ENCODE measurements around the gene MTHFS. TPM values are rescaled to one million over a fixed set of nuclear protein-coding genes. Genes with fewer than 3 reads are reported as not detected.

Gene MTHFS
- total and polyA plus RNA-seq, 10 donors = 11.7 to 54.2 (median 30.0) TPM

- Histone ChIP-seq H3K36me3 (no peaks in the 10 kb centered on the region), H3K4me1 (peaks cover 0 to 14% (median 4%) of the 10 kb centered on the region in 6 donors), H3K27me3 (replicated peaks in 1 of 7) (no peaks in the 10 kb centered on the region), H3K9me3 (no peaks in the 10 kb centered on the region), H3K4me3 (no peak overlapping the region), H3K27ac (no peak overlapping the region)
- no peak for DNase-seq
- intact Hi-C loops (cut with DNase I; ENCODE audit: low total_unique reads) = no loop called here
- 68 to 87% (median 79%) methylated on average over 3 of the region's 3 CpGs for WGBS, 5 donors
- no peak for TF ChIP-seq POLR2A (IDR thresholded peaks at IDR 0.05)
- no peak for TF ChIP-seq POLR2AphosphoS5 (IDR thresholded peaks at IDR 0.05)
- TF ChIP-seq, protein P1, sequence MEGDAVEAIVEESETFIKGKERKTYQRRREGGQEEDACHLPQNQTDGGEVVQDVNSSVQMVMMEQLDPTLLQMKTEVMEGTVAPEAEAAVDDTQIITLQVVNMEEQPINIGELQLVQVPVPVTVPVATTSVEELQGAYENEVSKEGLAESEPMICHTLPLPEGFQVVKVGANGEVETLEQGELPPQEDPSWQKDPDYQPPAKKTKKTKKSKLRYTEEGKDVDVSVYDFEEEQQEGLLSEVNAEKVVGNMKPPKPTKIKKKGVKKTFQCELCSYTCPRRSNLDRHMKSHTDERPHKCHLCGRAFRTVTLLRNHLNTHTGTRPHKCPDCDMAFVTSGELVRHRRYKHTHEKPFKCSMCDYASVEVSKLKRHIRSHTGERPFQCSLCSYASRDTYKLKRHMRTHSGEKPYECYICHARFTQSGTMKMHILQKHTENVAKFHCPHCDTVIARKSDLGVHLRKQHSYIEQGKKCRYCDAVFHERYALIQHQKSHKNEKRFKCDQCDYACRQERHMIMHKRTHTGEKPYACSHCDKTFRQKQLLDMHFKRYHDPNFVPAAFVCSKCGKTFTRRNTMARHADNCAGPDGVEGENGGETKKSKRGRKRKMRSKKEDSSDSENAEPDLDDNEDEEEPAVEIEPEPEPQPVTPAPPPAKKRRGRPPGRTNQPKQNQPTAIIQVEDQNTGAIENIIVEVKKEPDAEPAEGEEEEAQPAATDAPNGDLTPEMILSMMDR (IDR thresholded peaks at IDR 0.05 in 8 of 11, conservative IDR thresholded peaks at IDR 0.05 in 3 of 11) = no peak
Observed at GRCh38 chr15:79812541-79812940, 84.3 kb downstream of the MTHFS start.

DNA sequence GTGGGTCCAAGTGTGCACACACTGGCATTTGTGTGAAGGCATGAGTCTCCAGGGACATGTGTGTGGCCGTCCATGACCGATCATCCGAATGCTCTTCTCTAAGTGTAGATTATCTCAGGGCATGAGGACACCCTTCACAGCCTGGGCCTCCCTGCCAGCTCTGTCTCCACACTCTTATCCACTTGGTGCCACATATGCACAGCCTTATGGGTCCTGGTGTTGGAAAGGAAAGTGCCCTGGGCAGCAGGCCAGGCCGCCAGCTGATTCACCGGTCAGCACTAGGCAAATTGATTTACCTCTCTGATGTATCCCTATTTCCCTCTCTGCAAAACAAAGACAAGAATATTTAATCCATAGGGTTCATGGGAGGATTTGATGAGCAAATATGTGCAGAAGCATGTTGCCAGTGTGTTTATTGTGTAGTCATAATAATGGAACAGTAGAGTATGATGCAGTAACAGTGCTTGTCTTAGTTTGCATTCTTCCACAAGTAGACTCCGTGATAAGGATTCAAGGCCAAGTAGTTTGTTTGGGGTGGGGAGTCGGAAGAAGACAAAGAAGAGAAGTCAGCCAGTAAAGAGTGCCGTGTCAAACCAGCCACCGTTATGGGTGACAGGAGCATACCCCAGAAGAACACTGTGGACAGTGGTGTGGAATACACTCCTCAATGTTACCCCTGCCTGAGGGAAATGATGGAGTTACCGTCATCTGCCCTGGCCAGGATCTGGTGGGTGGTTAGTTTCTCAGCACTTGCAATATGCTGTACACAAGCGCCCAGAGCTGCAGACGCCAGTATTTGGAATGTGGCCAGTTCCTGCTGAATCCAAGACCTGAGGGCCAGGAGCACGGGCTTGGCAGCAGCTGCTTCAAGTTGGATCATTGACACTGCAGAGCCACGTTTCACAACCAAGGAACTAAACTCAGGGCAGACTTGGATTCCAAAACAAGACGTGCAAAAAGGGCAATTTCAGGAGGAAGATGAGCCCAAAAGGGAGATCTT is 85.1 kb downstream of the MTHFS start:
- H3K27me3 ChIP-seq (replicated peaks in 1 of 7) = no peaks in the 10 kb centered on the region
- H3K4me3 ChIP-seq = no peak overlapping the region
- no peak for TF ChIP-seq POLR2AphosphoS5 (IDR thresholded peaks at IDR 0.05)
- TF ChIP-seq POLR2A (IDR thresholded peaks at IDR 0.05) = no peak
- TF ChIP-seq, protein P1 (IDR thresholded peaks at IDR 0.05 in 8 of 11, conservative IDR thresholded peaks at IDR 0.05 in 3 of 11) = no peak
- no peak overlapping the region for H3K27ac ChIP-seq
- WGBS, 5 donors = 67 to 78% (median 70%) methylated on average over 15 of the region's 15 CpGs
- intact Hi-C loops (cut with DNase I; ENCODE audit: low total_unique reads) = no loop called here
- no peak for DNase-seq
- no peaks in the 10 kb centered on the region for H3K9me3 ChIP-seq
- peaks cover 0 to 10% (median 3%) of the 10 kb centered on the region in 6 donors for H3K4me1 ChIP-seq
- no peaks in the 10 kb centered on the region for H3K36me3 ChIP-seq

DNA sequence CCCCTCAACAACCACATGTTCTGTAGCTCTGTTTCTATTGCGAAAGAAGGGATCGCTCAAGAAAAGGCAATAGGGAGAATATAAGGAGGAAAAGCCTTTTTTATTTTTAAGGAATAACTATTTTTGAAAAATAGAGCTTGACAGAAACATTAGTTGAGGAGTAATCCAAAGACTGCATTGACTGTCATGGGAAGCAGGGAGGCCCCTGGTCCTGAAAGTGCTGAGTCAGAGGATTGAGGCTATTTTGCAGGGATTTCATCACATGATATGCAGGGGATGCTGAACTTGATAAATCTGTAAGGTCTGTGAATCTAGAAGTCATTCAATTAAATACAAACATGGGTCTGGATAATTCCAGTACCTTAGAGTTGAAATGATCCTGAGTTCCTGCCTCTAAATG is 92.0 kb downstream of the MTHFS start:
- DNase-seq = no peak
- Histone ChIP-seq H3K36me3 (no peaks in the 10 kb centered on the region), H3K4me1 (no peaks in the 10 kb centered on the region), H3K4me3 (no peak overlapping the region), H3K27me3 (replicated peaks in 1 of 7) (peaks cover 0 to 6% (median 0%) of the 10 kb centered on the region in 7 donors), H3K9me3 (no peaks in the 10 kb centered on the region), H3K27ac (no peak overlapping the region)
- intact Hi-C loops (cut with DNase I; ENCODE audit: low total_unique reads) = no loop called here
- TF ChIP-seq POLR2AphosphoS5 (IDR thresholded peaks at IDR 0.05) = no peak
- TF ChIP-seq, protein P1 (IDR thresholded peaks at IDR 0.05 in 8 of 11, conservative IDR thresholded peaks at IDR 0.05 in 3 of 11) = no peak
- TF ChIP-seq POLR2A (IDR thresholded peaks at IDR 0.05) = no peak
- WGBS, 5 donors = 67 to 93% (median 84%) methylated on average over 2 of the region's 2 CpGs

DNA sequence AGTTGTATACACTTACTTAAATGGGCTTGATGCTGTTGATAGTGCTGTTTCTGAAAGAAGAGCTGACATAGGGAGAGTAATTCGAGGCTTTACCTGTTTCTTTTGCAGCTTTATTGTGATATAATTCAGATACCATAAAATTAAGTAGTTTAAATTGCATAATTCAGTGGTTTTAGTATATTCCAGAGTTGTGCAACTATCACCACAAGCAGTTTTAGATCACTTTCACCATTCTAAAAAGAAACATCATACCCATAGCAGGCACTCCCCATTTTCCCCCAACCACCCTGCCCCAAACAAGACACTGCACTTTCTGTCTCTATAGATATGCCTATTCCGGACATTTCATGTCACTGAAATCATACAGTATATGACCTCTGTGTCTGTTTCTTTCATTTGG is 98.5 kb downstream of the MTHFS start:
- TF ChIP-seq POLR2A (IDR thresholded peaks at IDR 0.05) (no peak), POLR2AphosphoS5 (IDR thresholded peaks at IDR 0.05) (no peak)
- TF ChIP-seq, protein P1 (IDR thresholded peaks at IDR 0.05 in 8 of 11, conservative IDR thresholded peaks at IDR 0.05 in 3 of 11) = no peak
- Histone ChIP-seq H3K4me3 (no peak overlapping the region), H3K27ac (no peak overlapping the region), H3K27me3 (replicated peaks in 1 of 7) (no peaks in the 10 kb centered on the region), H3K36me3 (no peaks in the 10 kb centered on the region), H3K4me1 (no peaks in the 10 kb centered on the region), H3K9me3 (no peaks in the 10 kb centered on the region)
- intact Hi-C loops (cut with DNase I; ENCODE audit: low total_unique reads) = no loop called here
- no peak for DNase-seq
- 37 to 78% (median 57%) methylated on average over 2 of the region's 2 CpGs for WGBS, 5 donors

Measured in spleen (tissue), 11 donors.